Cortex of kidney (tissue), 1 donor: ENCODE measurements around the gene ENOSF1.
"Not testable (repeated sequence)": the region's sequence is repeated elsewhere in the genome, so short reads cannot be mapped to it uniquely, and the experiment has no call there.

Experiments used
- DNase-seq: peaks from one replicate; lab custom pipeline; 2025; lab: John Stamatoyannopoulos, UW

Gene ENOSF1

GRCh38 chr18:712401-713134 lies at the start of gene ENOSF1:
Gene ENOSF1, minus strand, starts transcription at chr18:712630. Its CDS starts 43 bp downstream, at chr18:712587.
- peak; percentile 18 for DNase-seq

- not testable (repeated sequence) for DNase-seq
Observed at GRCh38 chr18:759864-760263, 47.4 kb upstream of the ENOSF1 start.

GRCh38 chr18:755506-755905 lies 43.1 kb upstream of the ENOSF1 start:
- DNase-seq: no peak

GRCh38 chr18:754656-755055 lies 42.2 kb upstream of the ENOSF1 start:
- no peak for DNase-seq

- no peak for DNase-seq
Observed at GRCh38 chr18:750456-750855, 38.0 kb upstream of the ENOSF1 start.

GRCh38 chr18:744832-745597 lies 32.6 kb upstream of the ENOSF1 start:
- DNase-seq: no peak

- DNase-seq: no peak
Observed at GRCh38 chr18:741931-742512, 29.6 kb upstream of the ENOSF1 start.

GRCh38 chr18:732371-732770 lies 19.9 kb upstream of the ENOSF1 start:
- no peak for DNase-seq

- no peak for DNase-seq
Observed at GRCh38 chr18:731185-731584, 18.8 kb upstream of the ENOSF1 start.

- no peak for DNase-seq
Observed at GRCh38 chr18:730692-731091, 18.3 kb upstream of the ENOSF1 start.

- DNase-seq: not testable (repeated sequence)
Observed at GRCh38 chr18:730120-730519, 17.7 kb upstream of the ENOSF1 start.

- DNase-seq: no peak
Observed at GRCh38 chr18:725646-726045, 13.2 kb upstream of the ENOSF1 start.

- no peak for DNase-seq
Observed at GRCh38 chr18:723541-724080, 11.2 kb upstream of the ENOSF1 start.

- no peak for DNase-seq
Observed at GRCh38 chr18:717003-717402, 4.6 kb upstream of the ENOSF1 start.

- DNase-seq: no peak
Observed at GRCh38 chr18:715626-716025, 3.2 kb upstream of the ENOSF1 start.

GRCh38 chr18:713135-713490 lies 683 bp upstream of the ENOSF1 start:
- DNase-seq: no peak

GRCh38 chr18:711657-712400 lies 601 bp downstream of the ENOSF1 start:
- no peak for DNase-seq

- DNase-seq: no peak
Observed at GRCh38 chr18:711310-711656, 1.1 kb downstream of the ENOSF1 start.

GRCh38 chr18:710418-711300 lies 1.8 kb downstream of the ENOSF1 start:
- no peak for DNase-seq

GRCh38 chr18:709771-710170 lies 2.7 kb downstream of the ENOSF1 start:
- DNase-seq: no peak

GRCh38 chr18:708096-708495 lies 4.3 kb downstream of the ENOSF1 start:
- no peak for DNase-seq
